WTC11 (cell line): ENCODE data around the gene ZER1. TPM values are rescaled to one million over a fixed set of nuclear protein-coding genes. Genes with fewer than 3 reads are reported as not detected.

Source experiments
- ATAC-seq: fragments of 200-7000 bp; cut with Tn5 transposase; 2 replicates; pipeline ENCODE4 v1.10.0; 2021; ENCODE audit warnings: mild to moderate bottlenecking, moderate library complexity
- CTCF ChIA-PET: fragments of 300-600 bp; sonication (Branson Sonifier 250); formaldehyde crosslinking; loops from one replicate; lab custom pipeline; 2021; ENCODE audit warnings: antibody characterized with exemption; lab: Charles Lee
- POLR2A ChIA-PET: fragments of 350-600 bp; sonication (Branson Sonifier 250); formaldehyde crosslinking; loops from one replicate; lab custom pipeline; 2021; ENCODE audit warnings: antibody characterized with exemption; lab: Charles Lee
- DNase-seq: peaks from one replicate; pipeline ENCODE4 v3.0.0; 2021; ENCODE audit warnings: low spot score
- H3K27ac Mint-ChIP-seq: 2 replicates; pipeline ENCODE4 v1.8.0; 2021; ENCODE audit warnings: mixed read lengths
- H3K27me3 Mint-ChIP-seq: 2 replicates; pipeline ENCODE4 v1.8.0; 2021; ENCODE audit warnings: low read depth, mild to moderate bottlenecking, moderate library complexity, mixed read lengths
- H3K36me3 Mint-ChIP-seq: 2 replicates; pipeline ENCODE4 v1.8.0; 2021; ENCODE audit warnings: mixed read lengths
- H3K4me1 Mint-ChIP-seq: 2 replicates; pipeline ENCODE4 v1.8.0; 2022; ENCODE audit warnings: mixed read lengths
- H3K4me3 Mint-ChIP-seq: 2 replicates; pipeline ENCODE4 v1.8.0; 2021; ENCODE audit warnings: mild to moderate bottlenecking, moderate library complexity, mixed read lengths
- H3K9me3 Mint-ChIP-seq: 2 replicates; pipeline ENCODE4 v1.8.0; 2021; ENCODE audit warnings: mixed read lengths
- EMX1 ChIP-seq: fragments of 250-450 bp; sonication (Bioruptor Pico); IDR thresholded peaks from 2 replicates; pipeline ENCODE4 v1.8.0; 2021; ENCODE audit warnings: mild to moderate bottlenecking
- FOXK1 ChIP-seq: sonication (generic); formaldehyde crosslinking; IDR thresholded peaks from 2 replicates; pipeline ENCODE4 v1.8.0; 2022; ENCODE audit warnings: mild to moderate bottlenecking, moderate library complexity, missing genetic modification reagents
- JUN ChIP-seq: sonication (generic); formaldehyde crosslinking; IDR thresholded peaks from 2 replicates; pipeline ENCODE4 v1.8.0; 2023; ENCODE audit warnings: mild to moderate bottlenecking, missing genetic modification reagents
- NFATC4 ChIP-seq: fragments of 250-450 bp; sonication (Bioruptor Pico); IDR thresholded peaks from 2 replicates; pipeline ENCODE4 v1.9.0; 2021; ENCODE audit warnings: mild to moderate bottlenecking
- NFYB ChIP-seq: sonication (generic); formaldehyde crosslinking; conservative IDR thresholded peaks from 2 replicates; pipeline ENCODE4 v1.8.0; 2022; ENCODE audit warnings: low read depth, missing genetic modification reagents
- TCF7 ChIP-seq: sonication (generic); formaldehyde crosslinking; IDR thresholded peaks from 2 replicates; pipeline ENCODE4 v1.8.0; 2022; ENCODE audit warnings: mild to moderate bottlenecking, low read depth, missing genetic modification reagents, moderate library complexity
- TEAD1 ChIP-seq: sonication (generic); formaldehyde crosslinking; IDR thresholded peaks from 2 replicates; pipeline ENCODE4 v1.8.0; 2022; ENCODE audit warnings: mild to moderate bottlenecking, missing genetic modification reagents
- ZNF423 ChIP-seq: fragments of 250-450 bp; sonication (Bioruptor Pico); IDR thresholded peaks from 2 replicates; pipeline ENCODE4 v2.1.2; 2022; ENCODE audit warnings: mild to moderate bottlenecking, moderate library complexity
- total RNA-seq: library from RNA; stranded (reverse); gene quantifications from 3 replicates; pipeline ENCODE4 v1.2.3, GENCODE V29; 2021
- TF ChIP-seq, protein P1 (sequence below): sonication (generic); formaldehyde crosslinking; conservative IDR thresholded peaks from 2 replicates; pipeline ENCODE4 v1.8.1; 2023; ENCODE audit warnings: mild to moderate bottlenecking, low read depth, missing genetic modification reagents, moderate library complexity
- TF ChIP-seq, protein P2 (sequence below): sonication (generic); formaldehyde crosslinking; conservative IDR thresholded peaks from 2 replicates; pipeline ENCODE4 v1.8.1; 2022; ENCODE audit warnings: mild to moderate bottlenecking, missing genetic modification reagents
- TF ChIP-seq, protein P3 (sequence below): sonication (generic); formaldehyde crosslinking; IDR thresholded peaks from 2 replicates; pipeline ENCODE4 v1.8.0; 2023; ENCODE audit warnings: missing genetic modification reagents, mild to moderate bottlenecking, borderline replicate concordance
- TF ChIP-seq, protein P4 (sequence below): fragments of 250-450 bp; sonication (Bioruptor Pico); IDR thresholded peaks from 2 replicates; pipeline ENCODE4 v2.1.2; 2022; ENCODE audit warnings: mild to moderate bottlenecking, moderate library complexity
- TF ChIP-seq, protein P5 (sequence below): sonication (generic); formaldehyde crosslinking; IDR thresholded peaks from 2 replicates; pipeline ENCODE4 v1.8.1; 2023; ENCODE audit warnings: mild to moderate bottlenecking, missing genetic modification reagents, moderate library complexity
- TF ChIP-seq, protein P6 (sequence below): sonication (generic); formaldehyde crosslinking; IDR thresholded peaks from 2 replicates; pipeline ENCODE4 v1.8.0; 2023; ENCODE audit warnings: missing genetic modification reagents
- TF ChIP-seq, protein P7 (sequence below): sonication (generic); formaldehyde crosslinking; IDR thresholded peaks from 2 replicates; pipeline ENCODE4 v1.8.1; 2023; ENCODE audit warnings: mild to moderate bottlenecking, missing genetic modification reagents, borderline replicate concordance
- TF ChIP-seq, protein P8 (sequence below): sonication (generic); formaldehyde crosslinking; IDR thresholded peaks from 2 replicates; pipeline ENCODE4 v1.8.0; 2022; ENCODE audit warnings: mild to moderate bottlenecking, missing genetic modification reagents
- TF ChIP-seq, protein P9 (sequence below): sonication (generic); formaldehyde crosslinking; IDR thresholded peaks from 2 replicates; pipeline ENCODE4 v1.8.0; 2022; ENCODE audit warnings: mild to moderate bottlenecking, missing genetic modification reagents

ZER1 gene
- total RNA-seq, 1 experiment from 2014 or later: 23.8 TPM

DNA sequence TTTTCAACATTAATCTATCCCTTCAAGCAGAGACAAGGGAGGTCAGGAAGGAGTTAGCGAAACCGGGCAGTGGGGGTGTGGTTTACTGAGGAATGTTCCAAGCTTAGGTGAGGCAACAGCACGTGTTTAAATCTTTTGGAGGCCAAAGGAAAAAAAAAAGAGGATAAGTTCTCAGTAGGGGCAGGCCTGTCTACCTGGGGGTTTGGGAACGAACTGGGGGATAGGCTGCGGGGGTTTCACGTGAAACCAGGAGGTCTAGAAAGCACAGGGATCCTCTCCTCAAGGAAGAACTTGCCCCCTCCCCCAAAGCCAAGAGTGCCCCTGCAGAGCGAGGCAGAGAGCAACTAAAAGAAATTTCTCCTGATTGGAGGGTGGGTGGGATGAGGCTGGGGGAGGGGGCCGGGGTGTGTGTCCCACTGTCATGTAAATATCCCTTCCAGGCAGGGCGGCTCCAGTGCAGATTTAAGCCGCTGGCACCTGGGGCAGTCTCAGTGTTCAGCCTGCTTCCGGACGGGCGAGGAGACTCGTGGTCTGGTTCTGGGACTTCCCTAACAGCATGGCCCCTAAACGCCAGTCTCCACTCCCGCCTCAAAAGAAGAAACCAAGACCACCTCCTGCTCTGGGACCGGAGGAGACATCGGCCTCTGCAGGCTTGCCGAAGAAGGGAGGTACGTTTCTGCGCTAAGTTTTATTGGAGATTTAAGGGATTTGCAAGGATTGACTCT lies 88.2 kb downstream of the ZER1 start:
- DNase-seq (peak; percentile 91), ATAC-seq (peak; percentile 79)
- H3K4me1 Mint-ChIP-seq: peaks cover 44% of the 10 kb centered on the region
- H3K27me3 Mint-ChIP-seq: no peaks in the 10 kb centered on the region; the same call in 1 of the 2 replicates
- CTCF ChIA-PET: interaction anchor here (0.7 to 3.4 kb wide), 7 partner anchors 9 to 283 kb away, joined by 3 to 19 read pairs (median 6); partner anchors contain the start of genes CERCAM, ENDOG and PKN3
- peaks cover 8% of the 10 kb centered on the region for H3K9me3 Mint-ChIP-seq
- H3K4me3 Mint-ChIP-seq: peak overlapping the region; percentile 96
- peak overlapping the region; percentile 97 for H3K27ac Mint-ChIP-seq
- H3K36me3 Mint-ChIP-seq: peaks cover 25% of the 10 kb centered on the region
- POLR2A ChIA-PET: interaction anchor here (0.5 to 1.7 kb wide), 10 partner anchors 14 to 620 kb away, joined by 3 to 7 read pairs (median 4); partner anchors contain the start of genes PKN3 and ZDHHC12
- peak; percentile 84 for TF ChIP-seq TEAD1 (CRISPR knock-in tag)
- 0 out of 2 replicates have a peak, but pooled peaks have one; percentile 5 for TF ChIP-seq NFYB (CRISPR knock-in tag)
- TF ChIP-seq, protein P1, sequence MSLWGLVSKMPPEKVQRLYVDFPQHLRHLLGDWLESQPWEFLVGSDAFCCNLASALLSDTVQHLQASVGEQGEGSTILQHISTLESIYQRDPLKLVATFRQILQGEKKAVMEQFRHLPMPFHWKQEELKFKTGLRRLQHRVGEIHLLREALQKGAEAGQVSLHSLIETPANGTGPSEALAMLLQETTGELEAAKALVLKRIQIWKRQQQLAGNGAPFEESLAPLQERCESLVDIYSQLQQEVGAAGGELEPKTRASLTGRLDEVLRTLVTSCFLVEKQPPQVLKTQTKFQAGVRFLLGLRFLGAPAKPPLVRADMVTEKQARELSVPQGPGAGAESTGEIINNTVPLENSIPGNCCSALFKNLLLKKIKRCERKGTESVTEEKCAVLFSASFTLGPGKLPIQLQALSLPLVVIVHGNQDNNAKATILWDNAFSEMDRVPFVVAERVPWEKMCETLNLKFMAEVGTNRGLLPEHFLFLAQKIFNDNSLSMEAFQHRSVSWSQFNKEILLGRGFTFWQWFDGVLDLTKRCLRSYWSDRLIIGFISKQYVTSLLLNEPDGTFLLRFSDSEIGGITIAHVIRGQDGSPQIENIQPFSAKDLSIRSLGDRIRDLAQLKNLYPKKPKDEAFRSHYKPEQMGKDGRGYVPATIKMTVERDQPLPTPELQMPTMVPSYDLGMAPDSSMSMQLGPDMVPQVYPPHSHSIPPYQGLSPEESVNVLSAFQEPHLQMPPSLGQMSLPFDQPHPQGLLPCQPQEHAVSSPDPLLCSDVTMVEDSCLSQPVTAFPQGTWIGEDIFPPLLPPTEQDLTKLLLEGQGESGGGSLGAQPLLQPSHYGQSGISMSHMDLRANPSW (CRISPR knock-in tag): no peak
- TF ChIP-seq TCF7 (CRISPR knock-in tag): 0 out of 2 replicates have a peak, but pooled peaks have one; percentile 18
- TF ChIP-seq, protein P2, sequence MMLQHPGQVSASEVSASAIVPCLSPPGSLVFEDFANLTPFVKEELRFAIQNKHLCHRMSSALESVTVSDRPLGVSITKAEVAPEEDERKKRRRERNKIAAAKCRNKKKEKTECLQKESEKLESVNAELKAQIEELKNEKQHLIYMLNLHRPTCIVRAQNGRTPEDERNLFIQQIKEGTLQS: no peak
- peak; percentile 32; the same call in 1 of the 2 replicates for TF ChIP-seq NFATC4 (CRISPR knock-in tag)
- TF ChIP-seq ZNF423: peak; percentile 94
- TF ChIP-seq, protein P3, sequence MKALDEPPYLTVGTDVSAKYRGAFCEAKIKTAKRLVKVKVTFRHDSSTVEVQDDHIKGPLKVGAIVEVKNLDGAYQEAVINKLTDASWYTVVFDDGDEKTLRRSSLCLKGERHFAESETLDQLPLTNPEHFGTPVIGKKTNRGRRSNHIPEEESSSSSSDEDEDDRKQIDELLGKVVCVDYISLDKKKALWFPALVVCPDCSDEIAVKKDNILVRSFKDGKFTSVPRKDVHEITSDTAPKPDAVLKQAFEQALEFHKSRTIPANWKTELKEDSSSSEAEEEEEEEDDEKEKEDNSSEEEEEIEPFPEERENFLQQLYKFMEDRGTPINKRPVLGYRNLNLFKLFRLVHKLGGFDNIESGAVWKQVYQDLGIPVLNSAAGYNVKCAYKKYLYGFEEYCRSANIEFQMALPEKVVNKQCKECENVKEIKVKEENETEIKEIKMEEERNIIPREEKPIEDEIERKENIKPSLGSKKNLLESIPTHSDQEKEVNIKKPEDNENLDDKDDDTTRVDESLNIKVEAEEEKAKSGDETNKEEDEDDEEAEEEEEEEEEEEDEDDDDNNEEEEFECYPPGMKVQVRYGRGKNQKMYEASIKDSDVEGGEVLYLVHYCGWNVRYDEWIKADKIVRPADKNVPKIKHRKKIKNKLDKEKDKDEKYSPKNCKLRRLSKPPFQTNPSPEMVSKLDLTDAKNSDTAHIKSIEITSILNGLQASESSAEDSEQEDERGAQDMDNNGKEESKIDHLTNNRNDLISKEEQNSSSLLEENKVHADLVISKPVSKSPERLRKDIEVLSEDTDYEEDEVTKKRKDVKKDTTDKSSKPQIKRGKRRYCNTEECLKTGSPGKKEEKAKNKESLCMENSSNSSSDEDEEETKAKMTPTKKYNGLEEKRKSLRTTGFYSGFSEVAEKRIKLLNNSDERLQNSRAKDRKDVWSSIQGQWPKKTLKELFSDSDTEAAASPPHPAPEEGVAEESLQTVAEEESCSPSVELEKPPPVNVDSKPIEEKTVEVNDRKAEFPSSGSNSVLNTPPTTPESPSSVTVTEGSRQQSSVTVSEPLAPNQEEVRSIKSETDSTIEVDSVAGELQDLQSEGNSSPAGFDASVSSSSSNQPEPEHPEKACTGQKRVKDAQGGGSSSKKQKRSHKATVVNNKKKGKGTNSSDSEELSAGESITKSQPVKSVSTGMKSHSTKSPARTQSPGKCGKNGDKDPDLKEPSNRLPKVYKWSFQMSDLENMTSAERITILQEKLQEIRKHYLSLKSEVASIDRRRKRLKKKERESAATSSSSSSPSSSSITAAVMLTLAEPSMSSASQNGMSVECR: peak; percentile 41; the same call in 1 of the 2 replicates
- peak; percentile 40; the same call in 1 of the 2 replicates for TF ChIP-seq JUN
- TF ChIP-seq, protein P4, sequence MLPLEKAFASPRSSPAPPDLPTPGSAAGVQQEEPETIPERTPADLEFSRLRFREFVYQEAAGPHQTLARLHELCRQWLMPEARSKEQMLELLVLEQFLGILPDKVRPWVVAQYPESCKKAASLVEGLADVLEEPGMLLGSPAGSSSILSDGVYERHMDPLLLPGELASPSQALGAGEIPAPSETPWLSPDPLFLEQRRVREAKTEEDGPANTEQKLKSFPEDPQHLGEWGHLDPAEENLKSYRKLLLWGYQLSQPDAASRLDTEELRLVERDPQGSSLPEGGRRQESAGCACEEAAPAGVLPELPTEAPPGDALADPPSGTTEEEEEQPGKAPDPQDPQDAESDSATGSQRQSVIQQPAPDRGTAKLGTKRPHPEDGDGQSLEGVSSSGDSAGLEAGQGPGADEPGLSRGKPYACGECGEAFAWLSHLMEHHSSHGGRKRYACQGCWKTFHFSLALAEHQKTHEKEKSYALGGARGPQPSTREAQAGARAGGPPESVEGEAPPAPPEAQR (CRISPR knock-in tag): no peak
- TF ChIP-seq, protein P5, sequence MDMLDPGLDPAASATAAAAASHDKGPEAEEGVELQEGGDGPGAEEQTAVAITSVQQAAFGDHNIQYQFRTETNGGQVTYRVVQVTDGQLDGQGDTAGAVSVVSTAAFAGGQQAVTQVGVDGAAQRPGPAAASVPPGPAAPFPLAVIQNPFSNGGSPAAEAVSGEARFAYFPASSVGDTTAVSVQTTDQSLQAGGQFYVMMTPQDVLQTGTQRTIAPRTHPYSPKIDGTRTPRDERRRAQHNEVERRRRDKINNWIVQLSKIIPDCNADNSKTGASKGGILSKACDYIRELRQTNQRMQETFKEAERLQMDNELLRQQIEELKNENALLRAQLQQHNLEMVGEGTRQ (CRISPR knock-in tag): peak; percentile 18; the same call in 1 of the 2 replicates
- TF ChIP-seq, protein P6, sequence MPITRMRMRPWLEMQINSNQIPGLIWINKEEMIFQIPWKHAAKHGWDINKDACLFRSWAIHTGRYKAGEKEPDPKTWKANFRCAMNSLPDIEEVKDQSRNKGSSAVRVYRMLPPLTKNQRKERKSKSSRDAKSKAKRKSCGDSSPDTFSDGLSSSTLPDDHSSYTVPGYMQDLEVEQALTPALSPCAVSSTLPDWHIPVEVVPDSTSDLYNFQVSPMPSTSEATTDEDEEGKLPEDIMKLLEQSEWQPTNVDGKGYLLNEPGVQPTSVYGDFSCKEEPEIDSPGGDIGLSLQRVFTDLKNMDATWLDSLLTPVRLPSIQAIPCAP: 0 out of 2 replicates have a peak, but pooled peaks have one; percentile 38
- TF ChIP-seq, protein P7, sequence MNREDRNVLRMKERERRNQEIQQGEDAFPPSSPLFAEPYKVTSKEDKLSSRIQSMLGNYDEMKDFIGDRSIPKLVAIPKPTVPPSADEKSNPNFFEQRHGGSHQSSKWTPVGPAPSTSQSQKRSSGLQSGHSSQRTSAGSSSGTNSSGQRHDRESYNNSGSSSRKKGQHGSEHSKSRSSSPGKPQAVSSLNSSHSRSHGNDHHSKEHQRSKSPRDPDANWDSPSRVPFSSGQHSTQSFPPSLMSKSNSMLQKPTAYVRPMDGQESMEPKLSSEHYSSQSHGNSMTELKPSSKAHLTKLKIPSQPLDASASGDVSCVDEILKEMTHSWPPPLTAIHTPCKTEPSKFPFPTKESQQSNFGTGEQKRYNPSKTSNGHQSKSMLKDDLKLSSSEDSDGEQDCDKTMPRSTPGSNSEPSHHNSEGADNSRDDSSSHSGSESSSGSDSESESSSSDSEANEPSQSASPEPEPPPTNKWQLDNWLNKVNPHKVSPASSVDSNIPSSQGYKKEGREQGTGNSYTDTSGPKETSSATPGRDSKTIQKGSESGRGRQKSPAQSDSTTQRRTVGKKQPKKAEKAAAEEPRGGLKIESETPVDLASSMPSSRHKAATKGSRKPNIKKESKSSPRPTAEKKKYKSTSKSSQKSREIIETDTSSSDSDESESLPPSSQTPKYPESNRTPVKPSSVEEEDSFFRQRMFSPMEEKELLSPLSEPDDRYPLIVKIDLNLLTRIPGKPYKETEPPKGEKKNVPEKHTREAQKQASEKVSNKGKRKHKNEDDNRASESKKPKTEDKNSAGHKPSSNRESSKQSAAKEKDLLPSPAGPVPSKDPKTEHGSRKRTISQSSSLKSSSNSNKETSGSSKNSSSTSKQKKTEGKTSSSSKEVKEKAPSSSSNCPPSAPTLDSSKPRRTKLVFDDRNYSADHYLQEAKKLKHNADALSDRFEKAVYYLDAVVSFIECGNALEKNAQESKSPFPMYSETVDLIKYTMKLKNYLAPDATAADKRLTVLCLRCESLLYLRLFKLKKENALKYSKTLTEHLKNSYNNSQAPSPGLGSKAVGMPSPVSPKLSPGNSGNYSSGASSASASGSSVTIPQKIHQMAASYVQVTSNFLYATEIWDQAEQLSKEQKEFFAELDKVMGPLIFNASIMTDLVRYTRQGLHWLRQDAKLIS (CRISPR knock-in tag): 0 out of 2 replicates have a peak, but pooled peaks have one; percentile 31
- TF ChIP-seq, protein P8, sequence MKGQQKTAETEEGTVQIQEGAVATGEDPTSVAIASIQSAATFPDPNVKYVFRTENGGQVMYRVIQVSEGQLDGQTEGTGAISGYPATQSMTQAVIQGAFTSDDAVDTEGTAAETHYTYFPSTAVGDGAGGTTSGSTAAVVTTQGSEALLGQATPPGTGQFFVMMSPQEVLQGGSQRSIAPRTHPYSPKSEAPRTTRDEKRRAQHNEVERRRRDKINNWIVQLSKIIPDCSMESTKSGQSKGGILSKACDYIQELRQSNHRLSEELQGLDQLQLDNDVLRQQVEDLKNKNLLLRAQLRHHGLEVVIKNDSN (CRISPR knock-in tag): peak; percentile 29; the same call in 1 of the 2 replicates
- TF ChIP-seq, protein P9, sequence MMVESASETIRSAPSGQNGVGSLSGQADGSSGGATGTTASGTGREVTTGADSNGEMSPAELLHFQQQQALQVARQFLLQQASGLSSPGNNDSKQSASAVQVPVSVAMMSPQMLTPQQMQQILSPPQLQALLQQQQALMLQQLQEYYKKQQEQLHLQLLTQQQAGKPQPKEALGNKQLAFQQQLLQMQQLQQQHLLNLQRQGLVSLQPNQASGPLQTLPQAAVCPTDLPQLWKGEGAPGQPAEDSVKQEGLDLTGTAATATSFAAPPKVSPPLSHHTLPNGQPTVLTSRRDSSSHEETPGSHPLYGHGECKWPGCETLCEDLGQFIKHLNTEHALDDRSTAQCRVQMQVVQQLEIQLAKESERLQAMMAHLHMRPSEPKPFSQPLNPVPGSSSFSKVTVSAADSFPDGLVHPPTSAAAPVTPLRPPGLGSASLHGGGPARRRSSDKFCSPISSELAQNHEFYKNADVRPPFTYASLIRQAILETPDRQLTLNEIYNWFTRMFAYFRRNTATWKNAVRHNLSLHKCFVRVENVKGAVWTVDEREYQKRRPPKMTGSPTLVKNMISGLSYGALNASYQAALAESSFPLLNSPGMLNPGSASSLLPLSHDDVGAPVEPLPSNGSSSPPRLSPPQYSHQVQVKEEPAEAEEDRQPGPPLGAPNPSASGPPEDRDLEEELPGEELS (CRISPR knock-in tag): peak; percentile 61; the same call in 1 of the 2 replicates
- peak; percentile 71 for TF ChIP-seq FOXK1 (CRISPR knock-in tag)
- TF ChIP-seq EMX1 (CRISPR knock-in tag): 0 out of 2 replicates have a peak, but pooled peaks have one; percentile 39
